Stimulated activated CD8-positive, alpha-beta memory T cell treated with anti-CD3 and anti-CD28 coated beads, Interleukin-12 subunit alpha, Interleukin-12 subunit beta, amount 100 ng/mL, for 24 hours (primary cell): ENCODE measurements around the gene VSX2.

Source experiments
- DNase-seq: peaks from one replicate; pipeline ENCODE4 v3.0.0-alpha.2; 2020; ENCODE audit errors: extremely low read depth

VSX2 gene

DNA sequence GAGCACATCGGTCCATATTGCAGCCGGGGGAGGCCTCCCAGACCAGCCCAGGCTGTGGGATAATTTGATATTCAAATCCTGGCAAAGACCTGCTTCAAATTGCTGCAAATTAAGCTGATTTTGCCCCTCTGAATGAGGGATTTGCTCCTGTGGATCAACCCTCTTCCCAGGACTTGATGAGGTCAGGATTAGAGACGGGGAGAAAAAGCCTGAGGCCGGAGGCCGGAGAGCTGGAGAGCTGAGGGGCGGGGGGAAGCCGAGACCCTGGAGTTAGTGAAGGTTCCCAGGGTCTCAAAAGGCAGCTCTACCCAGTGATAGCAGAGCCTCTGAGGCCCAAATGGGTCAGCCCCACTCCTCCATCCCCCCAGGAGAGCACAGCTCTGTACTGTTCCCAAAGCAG lies 17.5 kb upstream of the VSX2 start:
- DNase-seq = no peak

DNA sequence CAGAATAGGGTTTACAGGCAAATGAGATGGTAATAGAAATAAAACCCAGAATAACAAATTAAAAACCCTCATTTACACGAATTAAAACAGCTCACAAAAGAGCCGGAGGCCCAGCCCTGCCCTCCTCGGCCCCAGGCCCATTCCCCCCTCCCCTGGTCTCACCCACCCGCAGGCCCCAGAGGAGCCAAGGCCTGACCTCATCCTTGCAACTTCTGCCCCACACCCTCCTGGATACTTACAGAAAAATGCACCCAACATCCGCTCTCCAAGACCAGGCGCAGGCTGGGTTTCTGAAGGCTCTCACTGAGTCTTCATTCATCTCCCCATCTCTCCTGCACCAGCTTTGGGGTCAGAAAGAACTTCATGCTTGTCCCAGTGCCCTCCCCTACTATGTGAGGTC lies 16.2 kb upstream of the VSX2 start:
- DNase-seq = no peak

DNA sequence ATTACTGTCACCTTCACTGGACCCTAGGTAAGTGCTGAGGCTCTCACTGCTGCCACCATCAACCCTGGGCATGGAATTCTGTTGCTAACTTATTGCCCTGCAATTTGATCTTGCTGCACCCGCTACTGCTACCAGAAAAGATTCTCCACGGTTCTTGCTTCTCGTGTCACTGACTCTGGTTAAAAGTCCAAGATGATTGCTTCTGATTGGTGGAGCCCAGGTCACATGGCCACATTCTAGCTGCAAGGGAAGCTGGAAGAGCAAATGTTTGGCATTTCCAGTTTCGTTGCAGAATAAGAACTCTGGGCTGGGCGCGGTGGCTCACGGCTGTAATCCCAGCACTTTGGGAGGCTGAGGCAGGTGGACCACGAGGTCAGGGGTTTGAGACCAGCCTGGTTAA lies 7.5 kb upstream of the VSX2 start:
- no peak for DNase-seq

DNA sequence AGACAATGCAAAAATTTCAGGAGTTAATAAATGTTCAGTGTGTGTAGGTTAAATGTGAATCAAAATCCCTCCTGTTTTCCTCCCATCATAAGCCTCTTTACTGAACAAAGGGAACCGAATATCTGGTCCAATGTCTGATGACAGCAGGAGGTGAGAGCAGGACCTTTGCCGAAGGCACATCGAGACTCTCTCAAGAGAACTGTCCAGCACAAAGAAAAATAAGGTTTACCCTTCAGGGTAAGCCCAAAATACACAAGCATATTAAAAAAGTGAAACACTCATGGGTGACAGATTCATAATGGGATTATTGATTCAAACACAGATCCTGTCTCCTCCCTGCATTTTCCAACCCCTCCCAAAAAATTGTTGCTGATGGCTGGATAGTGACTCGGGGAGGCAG lies 4.2 kb upstream of the VSX2 start:
- no peak for DNase-seq

DNA sequence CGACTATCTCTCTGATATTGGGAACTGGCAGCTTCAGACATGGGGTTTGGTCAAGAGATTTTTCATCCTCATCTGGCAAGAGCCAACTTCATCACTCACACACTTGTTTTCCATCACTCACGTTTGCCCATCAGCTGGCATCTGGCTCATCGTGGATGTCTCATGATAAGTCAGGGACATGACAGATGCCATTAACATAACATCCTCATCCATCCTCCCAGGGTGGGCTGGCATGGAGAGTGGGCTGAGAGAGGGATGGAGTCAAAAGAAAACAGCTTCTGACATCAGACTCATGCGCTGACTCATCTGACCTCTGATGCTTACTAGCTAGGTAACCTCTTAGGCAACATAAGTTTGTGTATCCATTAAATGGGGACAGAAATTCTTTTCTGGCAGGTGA lies 1.8 kb upstream of the VSX2 start:
- DNase-seq = no peak

DNA sequence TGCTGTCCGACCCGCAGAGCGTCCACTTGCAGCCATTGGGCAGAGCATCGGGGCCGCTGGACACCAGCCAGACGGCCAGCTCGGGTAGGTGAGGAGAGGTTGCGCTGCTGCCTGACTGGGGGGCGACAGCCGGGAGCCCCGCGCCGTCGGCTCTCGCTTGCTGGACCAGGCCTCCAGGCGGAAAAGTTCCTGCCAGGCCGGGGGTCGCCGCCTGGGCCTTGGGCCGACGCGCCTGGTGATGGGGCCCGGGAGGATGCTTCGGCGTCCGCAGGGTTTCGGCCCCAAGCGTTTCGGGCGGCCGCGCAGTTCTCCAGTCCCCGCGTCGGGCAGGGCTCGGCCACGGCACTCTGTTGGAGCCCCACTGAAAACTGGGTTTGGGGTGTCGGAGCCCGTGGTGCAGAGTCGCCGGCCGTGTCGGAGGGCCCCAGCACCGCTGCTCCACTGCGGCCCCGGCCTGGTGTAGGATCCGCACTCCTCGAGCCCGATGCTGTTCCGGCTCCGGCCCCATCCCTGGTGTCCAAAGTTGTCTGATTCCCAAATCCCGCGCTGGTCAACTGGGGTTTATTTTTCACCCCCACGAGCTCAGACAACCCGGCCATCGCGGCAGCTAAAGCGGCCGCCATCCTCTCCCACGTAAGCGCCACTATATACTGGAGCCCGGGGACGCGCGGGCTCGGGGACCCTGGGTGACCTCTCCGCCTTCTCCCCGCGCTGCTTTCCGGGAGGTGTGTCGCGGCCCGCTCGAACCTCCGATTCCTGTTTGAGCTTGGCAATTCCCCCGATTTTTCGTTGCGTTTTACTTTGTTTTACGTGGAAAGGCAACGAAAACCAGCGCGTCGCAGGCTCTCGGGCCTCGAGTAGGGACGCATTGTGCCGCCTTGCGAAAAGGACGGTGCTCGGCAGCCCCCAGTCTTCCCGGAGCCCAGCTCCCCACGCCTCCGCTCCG lies 872 bp downstream of the VSX2 start:
- DNase-seq = no peak

DNA sequence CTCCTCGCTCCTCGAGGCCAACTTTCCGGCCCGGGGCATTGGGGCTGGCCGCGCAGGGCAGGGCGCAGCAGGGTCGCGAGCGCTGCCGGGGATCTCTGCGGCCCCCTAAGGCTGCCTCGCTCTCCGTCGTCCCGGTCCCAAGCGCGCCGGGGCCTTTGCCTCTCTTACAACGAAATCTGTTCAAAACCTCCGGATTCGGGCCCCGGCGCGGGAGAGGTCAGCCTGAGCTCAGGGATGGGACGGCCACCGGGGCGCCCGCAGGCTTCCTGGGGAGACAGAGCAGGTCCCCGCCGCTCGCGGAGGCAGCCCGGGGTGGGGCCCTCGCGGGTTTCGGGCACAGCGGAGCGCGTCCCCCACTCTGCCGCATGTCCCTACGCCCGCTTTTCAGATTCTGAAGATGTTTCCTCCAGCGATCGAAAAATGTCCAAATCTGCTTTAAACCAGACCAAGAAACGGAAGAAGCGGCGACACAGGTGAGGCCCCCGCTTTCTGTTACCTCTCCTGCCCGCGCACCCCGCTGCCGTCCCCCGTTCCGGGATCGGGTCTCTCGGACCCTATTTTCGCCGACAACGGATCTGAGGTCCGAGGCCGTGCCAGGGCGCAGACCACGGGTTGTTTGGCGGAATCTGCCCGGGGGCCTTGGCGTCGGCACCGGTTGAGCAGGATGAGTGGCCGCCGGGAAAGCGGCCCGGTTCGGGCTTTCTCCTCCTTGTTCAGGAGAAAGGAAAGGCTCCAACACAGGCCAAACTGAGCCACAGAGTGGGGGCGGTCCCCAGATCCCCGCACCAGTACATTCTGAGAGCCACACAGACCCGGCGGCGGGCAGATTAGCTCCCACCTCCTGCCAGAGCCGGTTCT lies 1.8 kb downstream of the VSX2 start:
- DNase-seq = no peak

DNA sequence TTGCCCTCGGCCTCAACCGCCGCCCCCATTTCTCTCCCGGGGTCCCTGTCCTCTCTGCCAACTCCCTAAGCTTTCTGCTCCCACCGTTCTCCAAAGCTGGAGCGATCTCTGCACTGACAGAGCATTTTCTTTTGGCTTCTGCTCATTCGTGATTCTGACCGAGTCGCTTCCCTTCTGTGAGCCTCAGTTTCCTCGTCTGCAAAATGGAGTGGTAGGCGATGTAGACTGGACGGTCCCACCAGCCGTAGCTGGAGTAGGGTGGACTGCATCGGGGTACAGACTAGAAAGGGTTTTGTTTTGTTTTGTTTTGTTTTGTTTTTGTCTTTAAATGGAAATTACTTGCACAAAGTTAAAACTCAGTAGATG lies 2.4 kb downstream of the VSX2 start:
- DNase-seq = no peak

DNA sequence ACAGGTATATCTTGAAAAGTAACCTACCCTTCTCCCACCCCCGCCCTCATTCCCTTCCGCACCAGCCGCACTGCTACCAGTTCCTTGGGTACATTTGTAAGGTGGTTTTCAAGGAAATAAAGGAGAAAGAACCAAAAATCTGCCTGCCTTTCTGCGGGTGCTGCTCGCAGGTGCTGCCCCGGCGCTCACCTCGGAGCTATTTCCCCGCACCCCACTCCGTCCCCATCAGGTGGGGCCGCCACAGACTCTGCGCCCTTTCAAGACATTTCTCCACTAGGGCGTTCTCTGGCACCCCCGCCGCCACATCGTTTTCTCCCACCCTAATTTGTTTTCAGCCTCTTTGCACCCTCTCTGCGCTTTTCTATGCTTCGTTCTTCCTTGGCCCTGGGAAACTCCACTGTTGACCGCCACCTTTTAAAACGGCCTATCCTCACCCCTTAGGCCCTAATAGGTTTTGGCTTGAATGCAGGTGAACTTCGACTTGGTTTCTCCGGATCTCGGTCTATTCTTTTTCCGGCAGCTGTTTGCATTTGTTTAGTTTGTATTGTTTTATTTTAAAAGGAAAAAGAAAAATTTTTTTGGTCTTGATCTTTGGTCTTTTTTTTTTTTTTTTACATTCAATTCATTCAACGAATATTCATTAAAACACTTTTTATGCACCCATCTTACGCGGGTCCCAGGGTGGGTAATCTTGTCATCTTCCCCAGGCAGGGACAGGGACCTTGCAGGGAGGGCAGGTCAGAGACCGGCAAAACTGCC lies 3.0 kb downstream of the VSX2 start:
- no peak for DNase-seq

DNA sequence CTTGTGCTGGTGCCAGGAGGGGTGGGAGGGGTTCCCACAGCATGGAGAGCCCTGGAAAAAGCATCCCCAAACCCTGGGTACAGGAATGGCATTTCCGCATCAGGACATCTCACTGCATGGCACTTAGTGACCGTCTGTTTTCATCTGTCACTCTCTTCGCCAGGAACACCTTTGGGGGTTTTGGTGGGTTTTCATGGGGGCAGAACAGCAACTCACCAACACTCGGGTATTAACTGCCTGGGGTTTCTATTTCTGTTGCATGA lies 3.5 kb downstream of the VSX2 start:
- DNase-seq = no peak

DNA sequence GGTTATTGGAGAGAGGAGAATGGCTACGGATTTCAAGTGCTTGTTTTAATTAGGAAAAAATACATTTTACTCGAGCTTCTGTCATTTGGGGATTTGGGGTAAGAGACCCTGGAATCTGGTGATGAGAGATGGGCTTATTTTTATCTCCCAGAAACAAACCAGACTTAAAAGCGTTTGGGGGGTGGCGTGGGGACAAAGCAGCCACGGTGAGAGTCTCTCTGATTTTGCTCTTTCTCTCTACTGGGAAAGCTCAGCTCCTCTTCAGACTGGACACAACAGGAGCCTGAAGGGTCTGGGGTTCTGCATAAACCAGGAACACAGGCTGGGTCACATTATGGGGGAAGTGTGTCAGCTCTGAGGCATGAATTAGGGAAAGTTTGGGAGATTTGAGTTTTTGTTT lies 3.8 kb downstream of the VSX2 start:
- DNase-seq = no peak

DNA sequence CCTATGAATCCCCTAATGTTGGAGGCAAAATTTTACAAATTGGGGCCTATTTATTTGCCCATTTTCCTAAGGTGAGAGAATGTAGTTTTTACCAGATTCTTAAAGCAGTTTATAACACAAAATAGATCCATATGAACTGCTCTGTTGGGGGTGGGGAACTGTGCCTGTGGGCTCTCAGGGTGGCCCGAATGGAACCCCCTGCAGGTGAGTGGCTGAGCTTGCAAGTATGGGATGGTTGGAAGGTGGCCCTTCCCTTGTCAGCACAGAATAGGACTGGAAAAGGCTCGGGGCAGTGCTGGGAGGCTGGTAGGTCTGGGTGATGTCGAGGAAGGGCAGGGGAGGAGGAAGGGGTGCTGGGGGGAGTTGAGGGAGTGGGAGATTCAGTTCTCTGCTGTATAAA lies 4.9 kb downstream of the VSX2 start:
- no peak for DNase-seq

DNA sequence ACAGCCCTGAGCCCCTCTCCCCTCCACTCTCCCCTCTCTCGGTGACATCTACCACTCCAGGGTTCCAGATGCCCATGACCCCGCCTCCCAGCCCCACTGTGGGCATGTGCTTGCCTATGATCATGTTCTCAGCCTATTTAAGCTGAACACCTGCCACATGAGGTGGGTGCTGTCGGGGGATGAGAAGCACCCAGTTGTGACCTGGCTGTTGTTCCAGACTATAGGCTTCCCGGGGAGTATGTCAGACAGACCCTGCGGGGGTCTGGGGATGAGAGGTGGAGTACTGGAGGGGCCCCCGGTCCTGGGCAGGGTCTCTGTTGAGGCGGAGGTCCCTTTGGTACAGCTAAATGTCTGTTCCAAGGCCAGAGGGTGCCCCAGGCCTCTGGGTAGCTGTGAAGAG lies 6.0 kb downstream of the VSX2 start:
- DNase-seq = no peak

DNA sequence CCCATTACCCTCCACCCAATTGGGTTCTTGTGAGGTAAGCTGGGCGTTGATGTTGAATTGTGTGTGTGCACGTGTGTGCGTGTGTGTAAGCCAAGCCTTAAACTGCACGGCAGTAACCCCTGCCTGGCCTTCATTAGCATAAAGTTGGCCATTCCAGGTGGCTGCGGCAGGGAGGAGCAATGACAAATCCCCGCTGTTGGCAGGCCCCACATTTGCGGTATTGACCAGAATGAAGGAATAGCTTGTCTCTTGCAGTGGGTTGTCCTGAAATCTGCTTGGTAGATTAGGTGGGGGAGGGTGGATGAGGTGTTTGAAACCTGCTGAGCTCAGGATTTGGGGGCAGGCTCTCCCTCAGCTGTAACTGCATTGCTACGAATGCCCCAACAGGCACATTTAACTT lies 7.3 kb downstream of the VSX2 start:
- DNase-seq = no peak

DNA sequence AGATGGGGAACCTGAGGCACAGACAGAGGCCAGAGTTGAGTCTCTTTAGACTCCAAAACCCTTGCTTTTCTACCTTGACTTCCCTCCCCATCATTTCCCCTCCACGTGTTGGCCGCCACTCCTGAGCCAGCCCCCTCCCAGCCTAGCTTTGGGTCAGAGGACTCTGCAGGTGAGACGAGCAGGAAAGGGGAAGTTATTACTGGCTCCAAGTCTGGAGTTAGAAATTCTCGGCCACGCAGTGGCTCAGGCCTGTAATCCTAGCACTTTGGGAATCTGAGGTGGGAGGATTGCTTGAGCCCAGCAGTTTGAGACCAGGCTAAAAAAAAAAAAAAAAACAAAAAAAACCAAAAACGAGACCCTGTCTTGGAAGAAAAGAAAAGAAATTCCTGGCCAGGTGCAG lies 8.8 kb downstream of the VSX2 start:
- no peak for DNase-seq

DNA sequence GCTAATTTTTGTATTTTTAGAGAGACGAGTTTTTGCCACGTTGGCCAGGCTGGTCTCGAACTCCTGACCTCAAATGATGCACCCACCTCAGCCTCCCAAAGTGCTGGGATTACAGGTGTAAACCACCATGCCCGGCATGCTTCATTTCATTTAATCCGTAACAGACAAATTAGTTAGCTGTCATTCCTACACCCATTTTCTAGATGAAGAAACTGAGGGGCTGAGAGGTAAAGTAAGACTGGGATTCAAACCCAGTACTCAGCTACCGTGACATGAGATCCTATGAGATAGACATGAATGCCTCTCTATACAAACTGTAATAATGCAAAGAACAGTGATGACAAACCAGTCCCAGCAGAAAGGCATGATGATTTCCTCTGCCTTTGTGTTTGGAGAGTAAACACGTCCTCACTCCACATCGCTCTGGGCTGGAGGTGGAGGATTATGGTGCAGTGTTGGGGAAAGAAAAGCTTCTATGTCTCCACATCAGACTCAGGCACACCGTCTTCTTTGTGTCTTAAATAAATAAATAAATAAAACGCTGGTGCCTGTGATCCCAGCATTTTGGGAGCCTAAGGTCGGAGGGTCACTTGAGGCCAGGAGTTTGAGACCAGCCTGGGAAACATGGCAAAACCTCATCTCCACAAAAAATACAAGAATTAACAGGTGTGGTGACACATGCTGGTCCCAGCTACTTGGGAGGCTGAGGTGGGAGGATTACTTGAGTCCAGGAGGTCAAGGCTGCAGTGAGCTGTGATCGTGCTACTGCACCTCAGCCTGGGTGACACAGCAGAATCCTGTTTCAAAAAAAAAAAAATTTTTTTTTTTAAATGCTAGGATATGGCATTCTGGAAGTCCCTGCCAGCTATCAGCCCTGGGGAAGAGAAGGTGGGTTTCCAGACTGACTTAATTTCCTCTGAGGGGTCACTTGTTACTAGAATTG lies 10.5 kb downstream of the VSX2 start:
- no peak for DNase-seq

DNA sequence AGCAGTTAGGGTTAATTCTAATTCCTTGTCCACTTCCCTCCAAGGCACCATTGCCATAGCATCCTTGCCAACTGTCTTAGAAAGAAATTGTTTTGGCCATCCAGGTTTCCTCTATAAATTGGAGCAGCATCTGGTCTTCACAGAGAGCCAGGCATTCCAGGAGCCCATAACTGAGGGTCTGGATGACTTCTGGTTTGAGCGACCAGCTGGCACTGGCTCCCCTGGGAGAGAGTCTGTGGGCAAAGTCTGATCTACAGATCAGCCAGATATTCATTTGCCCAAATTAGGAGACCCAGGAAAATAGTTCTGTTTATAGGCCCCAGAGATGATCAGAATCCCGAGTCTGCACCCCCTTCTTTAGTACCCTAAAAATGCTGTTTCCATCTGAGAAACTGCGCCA lies 16.0 kb downstream of the VSX2 start:
- no peak for DNase-seq

DNA sequence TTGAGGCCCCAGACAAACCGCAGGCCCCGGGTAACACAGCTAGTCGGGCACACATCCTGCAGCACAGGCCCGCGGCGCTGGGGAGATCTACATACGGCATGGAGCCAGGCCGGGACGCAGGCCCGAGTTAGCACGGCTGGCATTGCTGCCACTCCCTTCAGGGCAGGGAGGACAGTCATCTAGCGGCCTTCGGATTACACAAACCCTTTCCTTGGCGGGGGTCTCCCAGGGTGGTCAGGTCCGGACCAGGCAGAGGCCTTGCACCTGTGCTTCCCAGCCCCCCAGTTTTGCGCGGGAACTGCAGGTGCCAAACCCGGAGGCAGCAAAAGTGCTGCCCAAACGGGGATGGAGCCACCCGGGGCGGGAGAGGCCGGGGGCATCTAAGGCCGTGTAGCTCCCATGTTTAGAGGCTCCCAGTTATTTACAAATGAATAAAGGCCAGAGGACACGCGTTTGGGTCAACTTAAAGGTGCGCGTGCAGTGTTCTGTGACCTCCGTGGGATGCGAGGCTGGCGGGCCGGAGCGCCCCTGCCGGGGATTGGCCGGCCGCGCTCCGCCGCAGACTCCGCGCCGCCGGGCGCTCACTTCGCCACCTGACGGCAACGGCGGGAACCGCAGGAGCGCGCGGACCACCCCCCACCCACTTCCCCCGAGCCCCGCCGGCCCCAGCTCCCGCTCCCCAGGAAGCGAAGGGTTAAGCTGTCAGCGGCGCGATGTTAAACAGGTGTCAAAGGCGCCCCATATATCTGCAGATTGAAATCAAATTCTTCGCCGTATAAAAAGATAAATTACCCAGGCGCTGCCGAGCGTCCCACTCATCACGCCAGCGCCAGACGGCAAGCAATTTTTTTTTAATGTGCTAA lies 18.1 kb downstream of the VSX2 start:
- peak; percentile 19 for DNase-seq

DNA sequence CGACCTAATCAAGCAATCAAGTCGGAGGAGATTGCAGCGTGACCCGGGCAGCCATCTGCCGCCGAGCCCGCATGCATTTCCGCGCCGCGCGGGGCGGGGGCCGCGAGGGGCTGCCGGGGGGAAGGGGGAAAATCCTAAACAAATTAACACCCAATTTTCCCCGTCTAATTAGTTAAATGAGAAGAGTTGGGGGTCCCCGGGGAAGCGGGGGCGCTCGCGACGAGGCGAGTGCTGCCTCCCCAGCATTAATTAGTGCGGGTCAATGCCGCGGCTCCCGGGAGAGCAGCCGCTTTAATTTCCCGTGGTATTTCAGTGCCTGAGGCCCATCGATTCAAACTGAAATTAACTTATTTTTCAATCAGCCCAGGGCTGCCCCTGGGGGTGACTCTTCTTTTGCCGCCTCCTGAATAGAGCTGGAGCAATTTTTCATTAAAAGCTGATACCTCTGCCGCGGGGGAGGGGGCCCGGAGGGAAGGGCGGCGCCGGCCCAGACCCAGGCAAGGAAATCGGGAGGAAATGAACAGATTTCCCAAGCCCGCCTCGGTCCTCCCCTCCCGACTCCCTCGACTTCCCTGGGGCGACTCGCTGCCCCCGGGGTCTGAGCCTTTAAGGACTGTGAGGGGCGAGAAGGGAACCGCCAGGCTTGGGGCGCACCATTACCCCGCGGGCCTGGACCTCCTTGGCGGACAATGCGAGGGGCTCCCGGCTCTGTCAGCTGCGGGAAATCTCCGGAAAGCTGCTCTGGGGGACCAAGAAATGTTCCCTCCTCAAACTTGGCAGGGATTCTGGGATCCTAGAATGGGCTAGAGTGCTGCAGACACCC lies 18.9 kb downstream of the VSX2 start:
- DNase-seq = no peak

DNA sequence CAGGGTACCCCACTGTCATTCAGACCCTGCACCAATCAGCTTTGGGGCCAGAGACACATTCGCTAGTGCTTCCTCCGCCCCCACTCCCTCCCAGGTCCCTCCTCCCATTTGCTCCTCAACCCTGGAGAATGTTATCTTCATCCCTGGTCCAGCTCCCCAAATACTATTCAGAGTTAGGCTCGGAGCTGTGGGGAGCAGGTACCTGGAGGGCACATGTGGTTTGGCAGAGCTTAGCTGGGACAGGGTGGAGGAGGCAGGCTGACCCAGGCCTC lies 19.5 kb downstream of the VSX2 start:
- no peak for DNase-seq
